Gastrocnemius medialis (tissue), 4 donors: ENCODE results near the gene CCDC192.

Experiments used
- POLR2A ChIP-seq, 2 donors: fragments of 450-650 bp; IDR thresholded peaks; one replicate each; pipeline ENCODE4 v1.6.1; 2017; ENCODE audit warnings: antibody characterized with exemption in 2 of 2, mild to moderate bottlenecking in 2 of 2, moderate library complexity in 2 of 2
- TF ChIP-seq, protein P1 (sequence below), 5 experiments: fragments of 450-650 bp in 3 of 5; fragments of 200-600 bp in 2 of 5; sonication (generic) in 2 of 5; IDR thresholded peaks in 4 of 5; conservative IDR thresholded peaks in 1 of 5; 1 replicate in 4 of 5; 2 replicates in 1 of 5; pipeline ENCODE4 v1.5.1; 2016 to 2019; ENCODE audit warnings: antibody characterized with exemption in 5 of 5, mild to moderate bottlenecking in 3 of 5, moderate library complexity in 3 of 5

DNA sequence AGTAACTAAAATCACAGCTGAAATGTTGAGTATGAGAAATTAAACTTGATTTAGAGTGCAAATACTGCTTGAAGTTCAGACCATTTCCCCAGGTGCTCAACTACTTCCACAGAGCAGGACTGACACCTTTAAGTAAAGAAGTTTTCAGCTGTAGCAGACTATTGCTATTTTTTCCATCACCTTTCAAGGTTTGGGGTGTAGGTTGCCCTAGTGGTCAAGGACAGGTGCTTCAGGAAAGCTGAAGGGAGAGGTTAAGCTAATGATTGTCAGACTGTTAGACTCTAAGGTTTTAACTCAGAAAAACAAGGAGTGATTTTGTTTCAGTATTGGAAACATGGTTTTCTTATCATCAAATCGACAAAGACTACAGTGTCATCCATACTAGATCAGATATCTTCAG is 162.1 kb downstream of the CCDC192 start:
- TF ChIP-seq, protein P1, sequence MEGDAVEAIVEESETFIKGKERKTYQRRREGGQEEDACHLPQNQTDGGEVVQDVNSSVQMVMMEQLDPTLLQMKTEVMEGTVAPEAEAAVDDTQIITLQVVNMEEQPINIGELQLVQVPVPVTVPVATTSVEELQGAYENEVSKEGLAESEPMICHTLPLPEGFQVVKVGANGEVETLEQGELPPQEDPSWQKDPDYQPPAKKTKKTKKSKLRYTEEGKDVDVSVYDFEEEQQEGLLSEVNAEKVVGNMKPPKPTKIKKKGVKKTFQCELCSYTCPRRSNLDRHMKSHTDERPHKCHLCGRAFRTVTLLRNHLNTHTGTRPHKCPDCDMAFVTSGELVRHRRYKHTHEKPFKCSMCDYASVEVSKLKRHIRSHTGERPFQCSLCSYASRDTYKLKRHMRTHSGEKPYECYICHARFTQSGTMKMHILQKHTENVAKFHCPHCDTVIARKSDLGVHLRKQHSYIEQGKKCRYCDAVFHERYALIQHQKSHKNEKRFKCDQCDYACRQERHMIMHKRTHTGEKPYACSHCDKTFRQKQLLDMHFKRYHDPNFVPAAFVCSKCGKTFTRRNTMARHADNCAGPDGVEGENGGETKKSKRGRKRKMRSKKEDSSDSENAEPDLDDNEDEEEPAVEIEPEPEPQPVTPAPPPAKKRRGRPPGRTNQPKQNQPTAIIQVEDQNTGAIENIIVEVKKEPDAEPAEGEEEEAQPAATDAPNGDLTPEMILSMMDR (IDR thresholded peaks at IDR 0.05 in 4 of 5, conservative IDR thresholded peaks at IDR 0.05 in 1 of 5): no peak
- TF ChIP-seq POLR2A (IDR thresholded peaks at IDR 0.05): no peak
